IPS-15b (cell line): ENCODE measurements around the gene ATE1.
"Not testable (repeated sequence)": the region's sequence is repeated elsewhere in the genome, so short reads cannot be mapped to it uniquely, and the experiment has no call there.

ENCODE experiments used
- H3K27me3 ChIP-seq: one replicate; pipeline ENCODE4 v1.6.1; 2013; ENCODE audit warnings: low read length; ENCODE audit not compliant: control insufficient read depth, insufficient read depth
- H3K36me3 ChIP-seq: one replicate; pipeline ENCODE4 v1.6.1; 2013; ENCODE audit warnings: low read length; ENCODE audit not compliant: control insufficient read depth, insufficient read depth
- H3K4me1 ChIP-seq: one replicate; pipeline ENCODE4 v1.6.1; 2013; ENCODE audit warnings: mild to moderate bottlenecking, low read length; ENCODE audit not compliant: control insufficient read depth, insufficient read depth
- H3K4me3 ChIP-seq: one replicate; pipeline ENCODE4 v1.5.1; 2013; ENCODE audit warnings: low read depth, low read length
- H3K9ac ChIP-seq: one replicate; pipeline ENCODE4 v1.6.1; 2013; ENCODE audit warnings: low read depth, mild to moderate bottlenecking, low read length
- H3K9me3 ChIP-seq: one replicate; pipeline ENCODE4 v1.6.1; 2013; ENCODE audit warnings: mild to moderate bottlenecking, low read length; ENCODE audit not compliant: control insufficient read depth, insufficient read depth

ATE1 gene

GRCh38 chr10:121721257-121721656 is 206.6 kb downstream of the ATE1 start:
- no peaks in the 10 kb centered on the region for H3K36me3 ChIP-seq
- H3K27me3 ChIP-seq = no peaks in the 10 kb centered on the region
- H3K4me3 ChIP-seq = no peak overlapping the region
- H3K9me3 ChIP-seq = no peaks in the 10 kb centered on the region
- H3K4me1 ChIP-seq = no peaks in the 10 kb centered on the region
- no peak overlapping the region for H3K9ac ChIP-seq

DNA sequence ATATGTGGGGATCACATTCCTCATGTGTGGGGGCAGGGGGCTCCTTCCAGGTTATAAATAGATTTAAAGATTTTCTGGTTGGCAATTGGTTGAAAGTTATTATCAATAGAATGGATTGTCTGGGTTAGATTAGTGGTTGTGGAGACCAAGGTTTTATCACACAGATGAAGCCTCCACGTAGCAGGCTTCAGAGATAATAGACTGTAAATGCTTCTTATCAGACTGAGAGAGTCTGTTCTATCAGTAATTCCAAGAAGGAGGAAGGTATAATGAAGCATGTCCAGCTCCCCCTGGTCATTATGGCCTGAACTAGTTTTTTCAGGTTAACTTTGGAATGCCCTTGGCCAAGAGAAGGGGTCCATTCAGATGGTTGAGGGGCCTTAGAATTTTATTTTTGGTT is 211.9 kb downstream of the ATE1 start:
- Histone ChIP-seq H3K9me3 (no peaks in the 10 kb centered on the region), H3K9ac (no peak overlapping the region), H3K4me3 (no peak overlapping the region), H3K27me3 (no peaks in the 10 kb centered on the region), H3K4me1 (peaks cover 2% of the 10 kb centered on the region), H3K36me3 (no peaks in the 10 kb centered on the region)

DNA sequence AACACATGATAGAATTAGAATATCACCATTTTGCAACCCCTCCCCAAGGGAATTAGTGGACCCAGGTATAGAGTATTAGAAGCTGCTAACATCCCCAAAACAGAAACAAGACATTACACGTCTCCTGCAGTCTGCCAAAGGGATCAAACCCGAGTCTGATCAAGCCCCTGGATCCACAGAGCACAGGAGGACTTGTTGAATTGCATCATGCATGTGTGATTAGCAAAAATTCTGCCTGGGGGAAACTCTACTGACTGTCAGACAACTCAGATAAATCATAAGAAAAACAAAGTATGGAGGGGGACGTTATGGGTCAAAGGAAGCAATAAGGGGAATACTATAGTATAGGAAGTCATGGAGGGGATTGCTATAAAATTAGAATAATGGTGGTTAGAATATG is 212.8 kb downstream of the ATE1 start:
- Histone ChIP-seq H3K4me3 (no peak overlapping the region), H3K27me3 (no peaks in the 10 kb centered on the region), H3K9me3 (no peaks in the 10 kb centered on the region), H3K36me3 (no peaks in the 10 kb centered on the region), H3K4me1 (peaks cover 9% of the 10 kb centered on the region), H3K9ac (no peak overlapping the region)

DNA sequence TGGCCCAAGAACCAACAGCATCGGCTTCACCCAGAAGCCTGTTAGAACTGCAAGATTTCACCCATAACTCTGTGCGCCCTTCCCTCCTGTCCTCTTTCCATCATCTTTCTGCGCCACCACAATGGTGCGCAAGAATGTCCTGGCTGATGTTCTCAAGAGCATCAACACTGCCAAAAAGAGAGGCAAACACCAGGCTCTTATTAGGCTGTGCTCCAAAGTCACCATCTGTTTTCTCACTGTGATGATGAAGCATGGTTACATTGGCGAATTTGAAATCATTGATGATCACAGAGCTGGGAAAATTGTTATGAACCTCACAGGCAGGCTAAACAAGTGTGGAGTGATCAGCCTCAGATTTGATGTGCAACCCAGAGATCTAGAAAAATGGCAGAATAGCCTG is 214.3 kb downstream of the ATE1 start:
- Histone ChIP-seq H3K36me3 (no peaks in the 10 kb centered on the region), H3K9me3 (no peaks in the 10 kb centered on the region), H3K4me1 (peaks cover 24% of the 10 kb centered on the region), H3K9ac (no peak overlapping the region), H3K4me3 (no peak overlapping the region), H3K27me3 (no peaks in the 10 kb centered on the region)

GRCh38 chr10:121710971-121711370 is 216.9 kb downstream of the ATE1 start:
- H3K9ac ChIP-seq = no peak overlapping the region
- peaks cover 26% of the 10 kb centered on the region for H3K4me1 ChIP-seq
- H3K4me3 ChIP-seq = no peak overlapping the region
- no peaks in the 10 kb centered on the region for H3K27me3 ChIP-seq
- no peaks in the 10 kb centered on the region for H3K36me3 ChIP-seq
- no peaks in the 10 kb centered on the region for H3K9me3 ChIP-seq

DNA sequence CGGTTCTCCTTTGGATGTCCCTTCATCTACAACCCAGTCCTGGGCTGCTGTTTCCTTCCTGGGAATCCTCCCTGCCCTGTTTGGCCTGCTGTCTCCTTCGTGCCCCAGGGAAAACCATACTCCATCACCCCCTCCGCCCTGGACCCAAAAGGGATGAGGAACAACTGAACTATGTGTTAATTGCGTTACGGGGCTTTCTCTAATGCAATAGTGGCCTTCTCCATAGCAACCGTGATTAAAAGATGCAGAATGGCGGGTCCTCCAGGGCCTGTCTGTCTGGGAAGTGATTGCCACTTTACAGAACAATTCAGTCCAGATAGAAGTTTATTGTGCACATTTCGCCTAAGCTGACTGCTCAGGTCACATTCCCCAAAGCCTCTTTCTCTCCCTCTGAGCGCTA is 217.6 kb downstream of the ATE1 start:
- Histone ChIP-seq H3K36me3 (no peaks in the 10 kb centered on the region), H3K27me3 (no peaks in the 10 kb centered on the region), H3K9ac (no peak overlapping the region), H3K9me3 (no peaks in the 10 kb centered on the region), H3K4me1 (peaks cover 26% of the 10 kb centered on the region), H3K4me3 (peak overlapping the region; percentile 14)

- no peak overlapping the region for H3K4me3 ChIP-seq
- no peaks in the 10 kb centered on the region for H3K36me3 ChIP-seq
- H3K4me1 ChIP-seq = peaks cover 26% of the 10 kb centered on the region
- no peak overlapping the region for H3K9ac ChIP-seq
- H3K27me3 ChIP-seq = no peaks in the 10 kb centered on the region
- H3K9me3 ChIP-seq = no peaks in the 10 kb centered on the region
These were observed 218.2 kb downstream of the ATE1 start for GRCh38 chr10:121709675-121710073.

DNA sequence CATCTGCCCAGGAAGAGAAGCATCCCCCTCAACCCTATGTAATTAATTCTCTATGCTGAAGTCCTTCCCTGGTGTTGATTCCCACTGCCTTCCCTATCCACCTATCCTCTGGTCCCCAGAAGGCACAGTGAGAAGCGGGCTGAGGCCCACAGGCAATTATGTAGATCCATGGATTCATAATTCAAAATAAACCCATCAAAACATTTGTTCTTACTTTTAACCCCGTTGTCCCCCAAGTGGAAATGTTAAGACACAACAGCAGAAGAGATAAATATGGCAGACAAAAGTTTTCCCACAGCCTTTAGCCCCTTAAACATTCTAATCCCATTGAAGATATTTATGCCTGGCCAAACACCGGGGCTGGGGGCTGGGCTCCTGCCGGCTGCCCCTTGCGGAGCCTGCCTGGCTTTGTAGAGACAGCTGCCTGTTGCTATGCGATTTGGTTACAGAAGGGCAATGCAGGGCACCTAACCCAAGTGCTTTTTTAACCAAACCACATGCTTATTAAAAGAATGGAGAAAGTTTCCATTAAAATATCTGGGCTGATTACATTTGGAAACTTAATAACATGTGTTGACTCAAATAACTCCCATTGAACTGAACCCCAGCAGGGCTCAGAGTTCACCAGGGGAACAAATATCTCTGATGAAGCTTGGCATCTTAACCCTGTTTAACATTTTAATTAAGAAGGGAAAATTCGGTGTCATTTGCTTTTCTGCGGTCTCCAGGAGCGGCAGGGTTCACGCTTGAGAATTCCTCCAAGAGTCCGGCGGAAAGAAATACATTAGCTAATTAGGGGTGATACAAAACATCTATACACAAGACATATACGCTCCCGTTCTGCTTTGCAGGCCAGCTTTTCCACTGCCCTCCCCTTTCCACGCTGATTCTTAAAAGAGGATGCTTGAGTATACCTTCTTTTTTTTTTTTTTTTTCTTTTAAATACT is 218.8 kb downstream of the ATE1 start:
- Histone ChIP-seq H3K36me3 (no peaks in the 10 kb centered on the region), H3K9ac (no peak overlapping the region), H3K4me3 (no peak overlapping the region), H3K9me3 (no peaks in the 10 kb centered on the region), H3K27me3 (no peaks in the 10 kb centered on the region), H3K4me1 (peaks cover 26% of the 10 kb centered on the region)

GRCh38 chr10:121702351-121703320 is 225.2 kb downstream of the ATE1 start:
- no peaks in the 10 kb centered on the region for H3K27me3 ChIP-seq
- no peak overlapping the region for H3K9ac ChIP-seq
- H3K9me3 ChIP-seq = no peaks in the 10 kb centered on the region
- no peaks in the 10 kb centered on the region for H3K4me1 ChIP-seq
- no peak overlapping the region for H3K4me3 ChIP-seq
- no peaks in the 10 kb centered on the region for H3K36me3 ChIP-seq

GRCh38 chr10:121700416-121700815 is 227.4 kb downstream of the ATE1 start:
- no peaks in the 10 kb centered on the region for H3K27me3 ChIP-seq
- no peaks in the 10 kb centered on the region for H3K36me3 ChIP-seq

GRCh38 chr10:121699703-121700102 is 228.1 kb downstream of the ATE1 start:
- H3K36me3 ChIP-seq, H3K4me3 ChIP-seq, H3K4me1 ChIP-seq, H3K27me3 ChIP-seq, H3K9ac ChIP-seq, H3K9me3 ChIP-seq: not testable (repeated sequence)

More at GRCh38 chr10:121700416-121700815, 227.4 kb downstream of the ATE1 start:
- no peak overlapping the region for H3K4me3 ChIP-seq
- no peaks in the 10 kb centered on the region for H3K4me1 ChIP-seq
- H3K9ac ChIP-seq = no peak overlapping the region
- no peaks in the 10 kb centered on the region for H3K9me3 ChIP-seq
